Spleen (tissue), 7 donors: ENCODE measurements around the gene BAK1.

Experiments used
- CTCF ChIP-seq, 11 experiments: fragments of 200-600 bp in 7 of 11; fragments of 450-650 bp in 4 of 11; sonication (generic) in 4 of 11; IDR thresholded peaks in 8 of 11; conservative IDR thresholded peaks in 3 of 11; 1 replicate in 7 of 11; 2 replicates in 4 of 11; pipeline versions ENCODE4 v1.4.0 to v1.8.0; 2016 to 2021; ENCODE audit warnings: antibody characterized with exemption in 11 of 11, inconsistent platforms in 4 of 11, mild to moderate bottlenecking in 1 of 11
- POLR2A ChIP-seq, 3 donors: fragments of 450-650 bp; IDR thresholded peaks; one replicate each; pipeline ENCODE4 v1.5.1; 2017; ENCODE audit warnings: antibody characterized with exemption in 3 of 3, mild to moderate bottlenecking in 1 of 3
- donor health status: DM: no; HTN: no; CAD: no; lungs with moderate emphysema.
- donor health status: DM: no; HTN: no; CAD: no.
- donor health status: DM: no; HTN: no; CAD: no.

- TF ChIP-seq POLR2A (IDR thresholded peaks at IDR 0.05) = no peak
- no peak for TF ChIP-seq CTCF (IDR thresholded peaks at IDR 0.05 in 8 of 11, conservative IDR thresholded peaks at IDR 0.05 in 3 of 11)
These were observed 39.3 kb downstream of the BAK1 start for GRCh38 chr6:33540768-33541167.
